ENCODE measurements around the gene ALAD. TPM values are rescaled to one million over a fixed set of nuclear protein-coding genes. Genes with fewer than 3 reads are reported as not detected.
A peak's percentile ranks its signal among the peaks of the same experiment; 100 is the strongest.

Gene ALAD
- total and polyA plus RNA-seq, 9 of the 15 experiments (the other 6 are each of a cell fraction or from before 2014, with no cell fraction given), result 1.3 to 12.7 (median 6.8) TPM

DNA sequence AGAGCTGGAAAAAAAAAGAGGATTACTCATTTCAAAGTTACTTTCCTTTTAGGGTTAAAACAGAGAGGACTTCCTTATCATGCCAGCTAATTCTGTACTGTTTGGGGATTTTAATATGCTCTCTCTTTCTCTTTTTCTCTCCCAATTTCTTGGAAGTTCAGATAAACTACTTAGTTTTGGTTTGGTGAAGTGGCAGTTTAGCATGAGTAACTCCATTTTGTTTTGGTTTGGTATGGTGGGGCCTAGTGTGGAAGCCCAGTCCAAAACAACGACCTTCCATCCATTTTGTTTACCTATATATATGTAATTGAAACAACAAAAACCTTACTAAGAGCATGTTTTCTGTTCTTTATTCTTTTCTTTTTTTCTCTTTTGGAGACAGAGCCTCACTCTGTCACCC lies 55.4 kb downstream of the ALAD start (continued):
- TF ChIP-seq, protein P1, sequence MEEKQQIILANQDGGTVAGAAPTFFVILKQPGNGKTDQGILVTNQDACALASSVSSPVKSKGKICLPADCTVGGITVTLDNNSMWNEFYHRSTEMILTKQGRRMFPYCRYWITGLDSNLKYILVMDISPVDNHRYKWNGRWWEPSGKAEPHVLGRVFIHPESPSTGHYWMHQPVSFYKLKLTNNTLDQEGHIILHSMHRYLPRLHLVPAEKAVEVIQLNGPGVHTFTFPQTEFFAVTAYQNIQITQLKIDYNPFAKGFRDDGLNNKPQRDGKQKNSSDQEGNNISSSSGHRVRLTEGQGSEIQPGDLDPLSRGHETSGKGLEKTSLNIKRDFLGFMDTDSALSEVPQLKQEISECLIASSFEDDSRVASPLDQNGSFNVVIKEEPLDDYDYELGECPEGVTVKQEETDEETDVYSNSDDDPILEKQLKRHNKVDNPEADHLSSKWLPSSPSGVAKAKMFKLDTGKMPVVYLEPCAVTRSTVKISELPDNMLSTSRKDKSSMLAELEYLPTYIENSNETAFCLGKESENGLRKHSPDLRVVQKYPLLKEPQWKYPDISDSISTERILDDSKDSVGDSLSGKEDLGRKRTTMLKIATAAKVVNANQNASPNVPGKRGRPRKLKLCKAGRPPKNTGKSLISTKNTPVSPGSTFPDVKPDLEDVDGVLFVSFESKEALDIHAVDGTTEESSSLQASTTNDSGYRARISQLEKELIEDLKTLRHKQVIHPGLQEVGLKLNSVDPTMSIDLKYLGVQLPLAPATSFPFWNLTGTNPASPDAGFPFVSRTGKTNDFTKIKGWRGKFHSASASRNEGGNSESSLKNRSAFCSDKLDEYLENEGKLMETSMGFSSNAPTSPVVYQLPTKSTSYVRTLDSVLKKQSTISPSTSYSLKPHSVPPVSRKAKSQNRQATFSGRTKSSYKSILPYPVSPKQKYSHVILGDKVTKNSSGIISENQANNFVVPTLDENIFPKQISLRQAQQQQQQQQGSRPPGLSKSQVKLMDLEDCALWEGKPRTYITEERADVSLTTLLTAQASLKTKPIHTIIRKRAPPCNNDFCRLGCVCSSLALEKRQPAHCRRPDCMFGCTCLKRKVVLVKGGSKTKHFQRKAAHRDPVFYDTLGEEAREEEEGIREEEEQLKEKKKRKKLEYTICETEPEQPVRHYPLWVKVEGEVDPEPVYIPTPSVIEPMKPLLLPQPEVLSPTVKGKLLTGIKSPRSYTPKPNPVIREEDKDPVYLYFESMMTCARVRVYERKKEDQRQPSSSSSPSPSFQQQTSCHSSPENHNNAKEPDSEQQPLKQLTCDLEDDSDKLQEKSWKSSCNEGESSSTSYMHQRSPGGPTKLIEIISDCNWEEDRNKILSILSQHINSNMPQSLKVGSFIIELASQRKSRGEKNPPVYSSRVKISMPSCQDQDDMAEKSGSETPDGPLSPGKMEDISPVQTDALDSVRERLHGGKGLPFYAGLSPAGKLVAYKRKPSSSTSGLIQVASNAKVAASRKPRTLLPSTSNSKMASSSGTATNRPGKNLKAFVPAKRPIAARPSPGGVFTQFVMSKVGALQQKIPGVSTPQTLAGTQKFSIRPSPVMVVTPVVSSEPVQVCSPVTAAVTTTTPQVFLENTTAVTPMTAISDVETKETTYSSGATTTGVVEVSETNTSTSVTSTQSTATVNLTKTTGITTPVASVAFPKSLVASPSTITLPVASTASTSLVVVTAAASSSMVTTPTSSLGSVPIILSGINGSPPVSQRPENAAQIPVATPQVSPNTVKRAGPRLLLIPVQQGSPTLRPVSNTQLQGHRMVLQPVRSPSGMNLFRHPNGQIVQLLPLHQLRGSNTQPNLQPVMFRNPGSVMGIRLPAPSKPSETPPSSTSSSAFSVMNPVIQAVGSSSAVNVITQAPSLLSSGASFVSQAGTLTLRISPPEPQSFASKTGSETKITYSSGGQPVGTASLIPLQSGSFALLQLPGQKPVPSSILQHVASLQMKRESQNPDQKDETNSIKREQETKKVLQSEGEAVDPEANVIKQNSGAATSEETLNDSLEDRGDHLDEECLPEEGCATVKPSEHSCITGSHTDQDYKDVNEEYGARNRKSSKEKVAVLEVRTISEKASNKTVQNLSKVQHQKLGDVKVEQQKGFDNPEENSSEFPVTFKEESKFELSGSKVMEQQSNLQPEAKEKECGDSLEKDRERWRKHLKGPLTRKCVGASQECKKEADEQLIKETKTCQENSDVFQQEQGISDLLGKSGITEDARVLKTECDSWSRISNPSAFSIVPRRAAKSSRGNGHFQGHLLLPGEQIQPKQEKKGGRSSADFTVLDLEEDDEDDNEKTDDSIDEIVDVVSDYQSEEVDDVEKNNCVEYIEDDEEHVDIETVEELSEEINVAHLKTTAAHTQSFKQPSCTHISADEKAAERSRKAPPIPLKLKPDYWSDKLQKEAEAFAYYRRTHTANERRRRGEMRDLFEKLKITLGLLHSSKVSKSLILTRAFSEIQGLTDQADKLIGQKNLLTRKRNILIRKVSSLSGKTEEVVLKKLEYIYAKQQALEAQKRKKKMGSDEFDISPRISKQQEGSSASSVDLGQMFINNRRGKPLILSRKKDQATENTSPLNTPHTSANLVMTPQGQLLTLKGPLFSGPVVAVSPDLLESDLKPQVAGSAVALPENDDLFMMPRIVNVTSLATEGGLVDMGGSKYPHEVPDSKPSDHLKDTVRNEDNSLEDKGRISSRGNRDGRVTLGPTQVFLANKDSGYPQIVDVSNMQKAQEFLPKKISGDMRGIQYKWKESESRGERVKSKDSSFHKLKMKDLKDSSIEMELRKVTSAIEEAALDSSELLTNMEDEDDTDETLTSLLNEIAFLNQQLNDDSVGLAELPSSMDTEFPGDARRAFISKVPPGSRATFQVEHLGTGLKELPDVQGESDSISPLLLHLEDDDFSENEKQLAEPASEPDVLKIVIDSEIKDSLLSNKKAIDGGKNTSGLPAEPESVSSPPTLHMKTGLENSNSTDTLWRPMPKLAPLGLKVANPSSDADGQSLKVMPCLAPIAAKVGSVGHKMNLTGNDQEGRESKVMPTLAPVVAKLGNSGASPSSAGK (IDR thresholded peaks at IDR 0.05), result no peak
- peak; percentile 94 for TF ChIP-seq ZNF41 (CRISPR knock-in tag; conservative IDR thresholded peaks at IDR 0.05)
- TF ChIP-seq ARID2 (IDR thresholded peaks at IDR 0.05), result no peak
- TF ChIP-seq PYGO2 (tag; IDR thresholded peaks at IDR 0.05), result peak; percentile 95
- no peak for TF ChIP-seq HNRNPH1 (optimal IDR thresholded peaks at IDR 0.05; ENCODE audit: low read depth, low read length)
- no peak for TF ChIP-seq ZNF830 (CRISPR knock-in tag; IDR thresholded peaks at IDR 0.05)
- TF ChIP-seq TARDBP (IDR thresholded peaks at IDR 0.05), result no peak
- TF ChIP-seq SIRT6 (IDR thresholded peaks at IDR 0.05; ENCODE audit: low read depth, low read length), result no peak
- TF ChIP-seq, protein P2, sequence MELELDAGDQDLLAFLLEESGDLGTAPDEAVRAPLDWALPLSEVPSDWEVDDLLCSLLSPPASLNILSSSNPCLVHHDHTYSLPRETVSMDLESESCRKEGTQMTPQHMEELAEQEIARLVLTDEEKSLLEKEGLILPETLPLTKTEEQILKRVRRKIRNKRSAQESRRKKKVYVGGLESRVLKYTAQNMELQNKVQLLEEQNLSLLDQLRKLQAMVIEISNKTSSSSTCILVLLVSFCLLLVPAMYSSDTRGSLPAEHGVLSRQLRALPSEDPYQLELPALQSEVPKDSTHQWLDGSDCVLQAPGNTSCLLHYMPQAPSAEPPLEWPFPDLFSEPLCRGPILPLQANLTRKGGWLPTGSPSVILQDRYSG (tag; conservative IDR thresholded peaks at IDR 0.05; ENCODE audit: low read depth), result peak; percentile 97
- TF ChIP-seq MEF2A (IDR thresholded peaks at IDR 0.05; ENCODE audit: control insufficient read depth, low read depth, low read length), result no peak
- TF ChIP-seq ZFPM2 (CRISPR knock-in tag; IDR thresholded peaks at IDR 0.05), result peak; percentile 61; the same call in 1 of the 2 replicates
- TF ChIP-seq, protein P3, sequence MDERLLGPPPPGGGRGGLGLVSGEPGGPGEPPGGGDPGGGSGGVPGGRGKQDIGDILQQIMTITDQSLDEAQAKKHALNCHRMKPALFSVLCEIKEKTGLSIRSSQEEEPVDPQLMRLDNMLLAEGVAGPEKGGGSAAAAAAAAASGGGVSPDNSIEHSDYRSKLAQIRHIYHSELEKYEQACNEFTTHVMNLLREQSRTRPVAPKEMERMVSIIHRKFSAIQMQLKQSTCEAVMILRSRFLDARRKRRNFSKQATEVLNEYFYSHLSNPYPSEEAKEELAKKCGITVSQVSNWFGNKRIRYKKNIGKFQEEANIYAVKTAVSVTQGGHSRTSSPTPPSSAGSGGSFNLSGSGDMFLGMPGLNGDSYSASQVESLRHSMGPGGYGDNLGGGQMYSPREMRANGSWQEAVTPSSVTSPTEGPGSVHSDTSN (CRISPR knock-in tag; IDR thresholded peaks at IDR 0.05; ENCODE audit: low read depth), result no peak
- TF ChIP-seq, protein P3 (tag; conservative IDR thresholded peaks at IDR 0.05; ENCODE audit: low read depth), result peak; percentile 72
- TF ChIP-seq MCM7 (IDR thresholded peaks at IDR 0.05), result no peak
- TF ChIP-seq CHD1 (IDR thresholded peaks at IDR 0.05; ENCODE audit: low read length), result no peak
